ENCODE measurements around the gene DOCK3.

- TF ChIP-seq EZH2phosphoT487 (IDR thresholded peaks at IDR 0.05; ENCODE audit: borderline replicate concordance, low read length) (no peak), CTCF (conservative IDR thresholded peaks at IDR 0.05; ENCODE audit: low read depth, low read length) (no peak), EZH2 (IDR thresholded peaks at IDR 0.05; ENCODE audit: low read length, unreplicated experiment) (no peak)
Observed at GRCh38 chr3:50649451-50649931, 25.2 kb upstream of the DOCK3 start.

All from PC-3 (cell line).